ENCODE data around the gene ZNF823. TPM values are rescaled to one million over a fixed set of nuclear protein-coding genes. Genes with fewer than 3 reads are reported as not detected.

Gene ZNF823
- total and polyA plus RNA-seq, 9 of the 15 experiments (the other 6 are each of a cell fraction or from before 2014, with no cell fraction given), result 4.0 to 13.4 (median 6.1) TPM

- TF ChIP-seq, protein P1, sequence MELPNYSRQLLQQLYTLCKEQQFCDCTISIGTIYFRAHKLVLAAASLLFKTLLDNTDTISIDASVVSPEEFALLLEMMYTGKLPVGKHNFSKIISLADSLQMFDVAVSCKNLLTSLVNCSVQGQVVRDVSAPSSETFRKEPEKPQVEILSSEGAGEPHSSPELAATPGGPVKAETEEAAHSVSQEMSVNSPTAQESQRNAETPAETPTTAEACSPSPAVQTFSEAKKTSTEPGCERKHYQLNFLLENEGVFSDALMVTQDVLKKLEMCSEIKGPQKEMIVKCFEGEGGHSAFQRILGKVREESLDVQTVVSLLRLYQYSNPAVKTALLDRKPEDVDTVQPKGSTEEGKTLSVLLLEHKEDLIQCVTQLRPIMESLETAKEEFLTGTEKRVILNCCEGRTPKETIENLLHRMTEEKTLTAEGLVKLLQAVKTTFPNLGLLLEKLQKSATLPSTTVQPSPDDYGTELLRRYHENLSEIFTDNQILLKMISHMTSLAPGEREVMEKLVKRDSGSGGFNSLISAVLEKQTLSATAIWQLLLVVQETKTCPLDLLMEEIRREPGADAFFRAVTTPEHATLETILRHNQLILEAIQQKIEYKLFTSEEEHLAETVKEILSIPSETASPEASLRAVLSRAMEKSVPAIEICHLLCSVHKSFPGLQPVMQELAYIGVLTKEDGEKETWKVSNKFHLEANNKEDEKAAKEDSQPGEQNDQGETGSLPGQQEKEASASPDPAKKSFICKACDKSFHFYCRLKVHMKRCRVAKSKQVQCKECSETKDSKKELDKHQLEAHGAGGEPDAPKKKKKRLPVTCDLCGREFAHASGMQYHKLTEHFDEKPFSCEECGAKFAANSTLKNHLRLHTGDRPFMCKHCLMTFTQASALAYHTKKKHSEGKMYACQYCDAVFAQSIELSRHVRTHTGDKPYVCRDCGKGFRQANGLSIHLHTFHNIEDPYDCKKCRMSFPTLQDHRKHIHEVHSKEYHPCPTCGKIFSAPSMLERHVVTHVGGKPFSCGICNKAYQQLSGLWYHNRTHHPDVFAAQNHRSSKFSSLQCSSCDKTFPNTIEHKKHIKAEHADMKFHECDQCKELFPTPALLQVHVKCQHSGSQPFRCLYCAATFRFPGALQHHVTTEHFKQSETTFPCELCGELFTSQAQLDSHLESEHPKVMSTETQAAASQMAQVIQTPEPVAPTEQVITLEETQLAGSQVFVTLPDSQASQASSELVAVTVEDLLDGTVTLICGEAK (IDR thresholded peaks at IDR 0.05), result no peak
- TF ChIP-seq, protein P1 (CRISPR knock-in tag; IDR thresholded peaks at IDR 0.05), result no peak
- TF ChIP-seq CHD1 (IDR thresholded peaks at IDR 0.05; ENCODE audit: low read length) (no peak), RBM14 (IDR thresholded peaks at IDR 0.05; ENCODE audit: borderline replicate concordance, insufficient read depth, low read depth, low read length) (no peak), RB1 (IDR thresholded peaks at IDR 0.05; ENCODE audit: low read depth) (no peak), HDGF (IDR thresholded peaks at IDR 0.05) (no peak), U2AF1 (optimal IDR thresholded peaks at IDR 0.05; ENCODE audit: low read depth, low read length) (no peak), CBX2 (IDR thresholded peaks at IDR 0.05; ENCODE audit: insufficient read depth, low read length, poor library complexity, severe bottlenecking) (no peak), TGIF2 (CRISPR knock-in tag; IDR thresholded peaks at IDR 0.05) (no peak), SP1 (CRISPR knock-in tag; IDR thresholded peaks at IDR 0.05) (no peak), CCNT2 (IDR thresholded peaks at IDR 0.05; ENCODE audit: borderline replicate concordance, extremely low read depth, insufficient read length, low read depth, low read length) (no peak), ZNF197 (CRISPR knock-in tag; IDR thresholded peaks at IDR 0.05; ENCODE audit: low read depth) (no peak)
- TF ChIP-seq, protein P2, sequence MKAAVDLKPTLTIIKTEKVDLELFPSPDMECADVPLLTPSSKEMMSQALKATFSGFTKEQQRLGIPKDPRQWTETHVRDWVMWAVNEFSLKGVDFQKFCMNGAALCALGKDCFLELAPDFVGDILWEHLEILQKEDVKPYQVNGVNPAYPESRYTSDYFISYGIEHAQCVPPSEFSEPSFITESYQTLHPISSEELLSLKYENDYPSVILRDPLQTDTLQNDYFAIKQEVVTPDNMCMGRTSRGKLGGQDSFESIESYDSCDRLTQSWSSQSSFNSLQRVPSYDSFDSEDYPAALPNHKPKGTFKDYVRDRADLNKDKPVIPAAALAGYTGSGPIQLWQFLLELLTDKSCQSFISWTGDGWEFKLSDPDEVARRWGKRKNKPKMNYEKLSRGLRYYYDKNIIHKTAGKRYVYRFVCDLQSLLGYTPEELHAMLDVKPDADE (conservative IDR thresholded peaks at IDR 0.05; ENCODE audit: control insufficient read depth, low read depth, low read length), result no peak
Observed at GRCh38 chr19:11721681-11722080, 17.1 kb downstream of the ZNF823 start (continued).

Data from K562 (cell line).